MM.1S (cell line): ENCODE results near the gene ZDHHC7.

Experiments used
- DNase-seq: peaks from one replicate; pipeline ENCODE4 v3.0.0-alpha.2; 2015
- H2AFZ ChIP-seq: fragments of 300-600 bp; sonication (generic); 2 replicates; pipeline ENCODE4 v1.6.0; 2016; ENCODE audit warnings: antibody characterized with exemption, low read length
- H3F3A ChIP-seq: fragments of 300-600 bp; sonication (generic); 2 replicates; pipeline ENCODE4 v1.6.1; 2016; ENCODE audit warnings: mild to moderate bottlenecking, antibody characterized with exemption, low read length, moderate library complexity, mixed read lengths; ENCODE audit not compliant: insufficient read depth
- H3K27ac ChIP-seq: fragments of 300-600 bp; sonication (generic); 2 replicates; pipeline ENCODE4 v1.5.1; 2016; ENCODE audit warnings: mild to moderate bottlenecking, low read length
- H3K27me3 ChIP-seq: fragments of 300-600 bp; sonication (generic); replicated peaks from 2 replicates; pipeline ENCODE4 v1.6.0; 2016; ENCODE audit warnings: low read length; ENCODE audit not compliant: insufficient read depth
- H3K36me3 ChIP-seq: fragments of 300-600 bp; sonication (generic); replicated peaks from 2 replicates; pipeline ENCODE4 v1.6.1; 2016; ENCODE audit warnings: mild to moderate bottlenecking, low read length, mixed read lengths; ENCODE audit not compliant: insufficient read depth
- H3K4me1 ChIP-seq: fragments of 300-600 bp; sonication (generic); 2 replicates; pipeline ENCODE4 v1.6.1; 2016; ENCODE audit warnings: low read length, mixed read lengths
- H3K4me2 ChIP-seq: fragments of 300-600 bp; sonication (generic); 2 replicates; pipeline ENCODE4 v1.6.0; 2016; ENCODE audit warnings: low read depth, low read length
- H3K4me3 ChIP-seq: fragments of 300-600 bp; sonication (generic); 2 replicates; pipeline ENCODE4 v1.5.1; 2016; ENCODE audit warnings: low read length, mixed read lengths
- H3K79me2 ChIP-seq: fragments of 300-600 bp; sonication (generic); 2 replicates; pipeline ENCODE4 v1.6.1; 2016; ENCODE audit warnings: mixed run types, low read length, mixed read lengths
- H3K9ac ChIP-seq: fragments of 300-600 bp; sonication (generic); 2 replicates; pipeline ENCODE4 v1.6.1; 2016; ENCODE audit warnings: low read length, mixed read lengths
- H3K9me2 ChIP-seq: fragments of 300-600 bp; sonication (generic); replicated peaks from 2 replicates; pipeline ENCODE4 v1.6.1; 2016; ENCODE audit warnings: mild to moderate bottlenecking, low read length, mixed read lengths; ENCODE audit not compliant: insufficient read depth
- H3K9me3 ChIP-seq: fragments of 300-600 bp; sonication (generic); replicated peaks from 2 replicates; pipeline ENCODE4 v1.6.1; 2016; ENCODE audit warnings: mild to moderate bottlenecking, low read length, mixed read lengths; ENCODE audit not compliant: insufficient read depth
- H4K20me1 ChIP-seq: fragments of 300-600 bp; sonication (generic); 2 replicates; pipeline ENCODE4 v1.6.1; 2016; ENCODE audit warnings: mild to moderate bottlenecking, low read length, moderate library complexity, mixed read lengths; ENCODE audit not compliant: insufficient read depth
- CTCF ChIP-seq: fragments of 300-600 bp; sonication (generic); IDR thresholded peaks from 2 replicates; pipeline ENCODE4 v1.5.1; 2016; ENCODE audit warnings: antibody characterized with exemption, low read length, mixed read lengths
- EZH2 ChIP-seq: fragments of 300-600 bp; sonication (generic); optimal IDR thresholded peaks from 2 replicates; pipeline ENCODE3; 2017; ENCODE audit warnings: low read depth, mild to moderate bottlenecking, antibody characterized with exemption, low read length, mixed read lengths
- EZH2phosphoT487 ChIP-seq: fragments of 300-600 bp; sonication (generic); IDR thresholded peaks from 2 replicates; pipeline ENCODE4 v1.6.1; 2018; ENCODE audit warnings: antibody characterized with exemption, low read length

The ZDHHC7 gene

GRCh38 chr16:85010931-85011845 lies at the start of gene ZDHHC7:
Gene ZDHHC7, minus strand, starts transcription at chr16:85011535. Its CDS starts 20,917 bp downstream, at chr16:84990618.
- Histone ChIP-seq H2AFZ (peak within 1 kb of the TSS; percentile 72), H3K27ac (peak within 1 kb of the TSS; percentile 86), H3K4me2 (peak within 1 kb of the TSS; percentile 77), H3K36me3 (no peaks in the 10 kb centered on the region), H4K20me1 (no peaks in the 10 kb centered on the region), H3F3A (no peaks in the 10 kb centered on the region), H3K9me3 (no peaks in the 10 kb centered on the region), H3K27me3 (no peaks in the 10 kb centered on the region), H3K79me2 (peaks cover 21% of the 10 kb centered on the region), H3K9me2 (no peaks in the 10 kb centered on the region), H3K4me1 (no peaks in the 10 kb centered on the region; the same call in 1 of the 2 replicates), H3K4me3 (peak within 1 kb of the TSS; percentile 76), H3K9ac (peak within 1 kb of the TSS; percentile 75)
- TF ChIP-seq EZH2phosphoT487 (no peak), EZH2 (no peak), CTCF (no peak)
- peak; percentile 73 for DNase-seq

- Histone ChIP-seq H3K36me3 (no peaks in the 10 kb centered on the region), H3K79me2 (no peaks in the 10 kb centered on the region), H3K27me3 (no peaks in the 10 kb centered on the region), H3K4me1 (no peaks in the 10 kb centered on the region), H4K20me1 (no peaks in the 10 kb centered on the region), H3K9ac (no peak overlapping the region), H3K9me3 (no peaks in the 10 kb centered on the region), H3K9me2 (no peaks in the 10 kb centered on the region), H3K4me3 (no peak overlapping the region), H2AFZ (no peak overlapping the region), H3K27ac (no peak overlapping the region), H3F3A (no peaks in the 10 kb centered on the region), H3K4me2 (no peak overlapping the region)
- DNase-seq: no peak
- no peak for TF ChIP-seq EZH2phosphoT487
- no peak for TF ChIP-seq EZH2
- TF ChIP-seq CTCF: no peak
Measured at GRCh38 chr16:85058909-85059308, 47.6 kb upstream of the ZDHHC7 start.

GRCh38 chr16:85057948-85058347 lies 46.6 kb upstream of the ZDHHC7 start:
- Histone ChIP-seq H3K79me2 (no peaks in the 10 kb centered on the region), H3K36me3 (no peaks in the 10 kb centered on the region), H3F3A (no peaks in the 10 kb centered on the region), H3K4me1 (no peaks in the 10 kb centered on the region), H3K4me2 (no peak overlapping the region), H3K9me2 (no peaks in the 10 kb centered on the region), H4K20me1 (no peaks in the 10 kb centered on the region), H2AFZ (no peak overlapping the region), H3K27ac (no peak overlapping the region), H3K27me3 (no peaks in the 10 kb centered on the region), H3K9ac (no peak overlapping the region), H3K9me3 (no peaks in the 10 kb centered on the region), H3K4me3 (no peak overlapping the region)
- DNase-seq: no peak
- TF ChIP-seq CTCF (no peak), EZH2 (no peak), EZH2phosphoT487 (no peak)
